NCI-H526 treated with DMSO at 0.1 percent for 48 hours (cell line): ENCODE results near the gene GAS6.
"Not testable (repeated sequence)": the region's sequence is repeated elsewhere in the genome, so short reads cannot be mapped to it uniquely, and the experiment has no call there.

Experiments
- DNase-seq: peaks from one replicate; lab custom pipeline; 2025; lab: John Stamatoyannopoulos, UW

Gene GAS6

DNA sequence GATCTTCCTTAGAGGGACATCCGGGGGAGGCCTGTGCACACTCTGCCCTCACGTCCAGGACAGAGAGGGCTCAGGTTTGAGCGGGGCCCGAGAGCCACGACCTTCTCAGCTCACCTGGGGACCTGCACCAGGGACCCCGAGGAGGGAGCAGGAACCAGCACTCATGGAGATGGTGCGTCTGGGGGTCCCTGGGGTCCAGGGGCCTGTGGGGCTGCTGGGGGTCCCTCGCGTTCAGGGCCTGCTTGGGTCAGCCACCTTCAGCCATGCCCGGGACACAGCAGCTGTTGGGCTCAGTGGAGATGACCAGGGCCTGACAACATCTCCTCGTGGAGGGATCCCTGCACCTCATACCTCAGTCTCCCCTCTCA, 57.8 kb downstream of the GAS6 start:
- DNase-seq = no peak

DNA sequence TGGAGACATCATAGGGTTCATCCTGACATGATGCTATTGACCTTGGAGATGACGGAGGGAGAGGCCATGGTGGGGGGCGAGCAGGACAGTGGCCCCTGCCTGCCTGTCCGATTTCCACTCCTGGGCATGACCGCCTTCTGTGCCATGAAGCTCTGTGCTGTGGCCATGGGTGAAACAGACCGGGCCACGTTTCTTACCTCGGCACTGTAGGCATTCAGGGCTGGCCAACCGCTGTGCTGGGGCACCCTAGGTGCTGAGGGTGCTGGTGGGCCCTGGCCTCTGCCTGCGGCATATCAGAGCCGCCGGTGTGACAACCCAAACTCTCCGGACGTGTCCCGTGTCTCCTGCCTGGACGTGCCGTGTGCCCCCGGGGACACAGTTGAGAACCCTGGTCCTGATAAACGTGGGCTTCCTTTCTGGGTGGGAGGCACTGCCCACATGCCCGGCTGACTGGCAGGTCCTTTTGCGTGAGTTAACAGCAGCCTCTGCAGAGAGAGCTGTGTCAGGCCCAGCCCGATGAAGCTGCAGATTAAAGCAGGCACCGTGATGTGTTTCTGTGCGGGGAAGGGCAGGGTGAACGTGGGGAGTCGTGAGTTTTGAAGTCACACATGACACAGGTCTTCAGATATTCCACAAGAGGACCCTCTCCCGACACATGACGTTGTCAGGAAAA, 58.3 kb downstream of the GAS6 start:
- DNase-seq = no peak

DNA sequence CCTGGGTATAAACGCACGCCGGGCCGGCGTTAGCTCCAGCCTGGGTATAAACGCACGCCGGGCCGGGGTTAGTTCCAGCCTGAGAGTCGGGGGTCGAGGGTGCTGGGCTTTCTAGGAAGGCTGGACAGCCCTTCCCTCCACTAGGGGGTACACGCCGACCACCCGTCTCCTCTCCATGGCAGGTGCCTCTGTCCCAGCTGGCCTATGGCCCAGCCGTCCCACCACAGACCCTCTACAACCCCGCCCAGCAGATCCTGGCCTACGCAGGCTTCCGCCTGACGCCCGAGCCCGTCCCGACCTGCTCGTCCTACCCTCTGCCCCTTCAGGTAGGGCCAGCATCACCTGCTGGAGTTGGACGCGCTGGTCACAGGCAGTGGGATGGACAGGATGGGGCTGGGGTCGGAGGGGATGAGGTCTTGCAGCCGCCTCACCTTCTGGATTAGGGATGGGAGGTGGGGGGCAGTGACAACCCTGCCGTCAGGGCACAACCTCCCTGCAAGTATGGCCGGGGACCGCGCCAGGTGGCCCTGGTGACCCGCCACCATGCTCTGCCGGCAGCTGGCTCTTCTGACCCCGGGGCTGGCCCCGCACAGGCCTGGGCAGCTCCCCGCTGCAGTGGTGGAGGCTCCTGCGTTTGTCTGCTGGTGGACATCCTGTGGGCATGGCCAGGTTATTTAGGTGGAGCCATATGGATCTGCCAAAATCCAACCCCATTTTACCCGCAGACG, 59.0 kb downstream of the GAS6 start:
- DNase-seq = no peak

DNA sequence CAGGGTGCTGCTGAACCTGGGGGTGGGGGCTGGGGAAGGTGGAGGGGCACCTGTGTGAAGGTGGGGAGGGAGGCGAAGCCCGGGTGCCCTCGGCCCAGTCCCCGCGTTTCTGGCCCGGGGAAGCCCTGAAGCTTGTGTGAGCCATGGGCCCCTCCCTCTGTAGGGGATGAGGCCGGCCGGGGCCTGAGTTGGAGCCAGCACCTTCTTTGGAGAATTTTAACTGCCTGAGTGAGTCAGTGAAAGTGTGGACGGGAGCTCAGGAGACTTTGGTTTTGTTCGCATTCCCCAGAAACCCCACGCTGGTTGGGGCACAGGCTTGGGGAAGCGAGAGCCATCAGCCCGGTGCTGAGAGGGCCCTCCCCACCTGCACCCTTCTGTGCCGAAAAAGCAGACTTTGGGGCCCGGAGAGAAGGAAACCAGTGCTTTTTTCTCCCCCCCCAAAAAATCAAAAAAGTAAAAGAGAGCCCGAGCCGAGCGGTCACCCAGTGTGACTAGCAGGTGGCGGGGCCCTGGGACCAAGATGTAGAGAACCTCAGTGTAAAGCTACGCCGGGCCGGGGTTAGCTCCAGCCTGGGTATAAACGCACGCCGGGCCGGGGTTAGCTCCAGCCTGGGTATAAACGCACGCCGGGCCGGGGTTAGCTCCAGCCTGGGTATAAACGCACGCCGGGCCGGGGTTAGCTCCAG, 59.7 kb downstream of the GAS6 start:
- no peak for DNase-seq

DNA sequence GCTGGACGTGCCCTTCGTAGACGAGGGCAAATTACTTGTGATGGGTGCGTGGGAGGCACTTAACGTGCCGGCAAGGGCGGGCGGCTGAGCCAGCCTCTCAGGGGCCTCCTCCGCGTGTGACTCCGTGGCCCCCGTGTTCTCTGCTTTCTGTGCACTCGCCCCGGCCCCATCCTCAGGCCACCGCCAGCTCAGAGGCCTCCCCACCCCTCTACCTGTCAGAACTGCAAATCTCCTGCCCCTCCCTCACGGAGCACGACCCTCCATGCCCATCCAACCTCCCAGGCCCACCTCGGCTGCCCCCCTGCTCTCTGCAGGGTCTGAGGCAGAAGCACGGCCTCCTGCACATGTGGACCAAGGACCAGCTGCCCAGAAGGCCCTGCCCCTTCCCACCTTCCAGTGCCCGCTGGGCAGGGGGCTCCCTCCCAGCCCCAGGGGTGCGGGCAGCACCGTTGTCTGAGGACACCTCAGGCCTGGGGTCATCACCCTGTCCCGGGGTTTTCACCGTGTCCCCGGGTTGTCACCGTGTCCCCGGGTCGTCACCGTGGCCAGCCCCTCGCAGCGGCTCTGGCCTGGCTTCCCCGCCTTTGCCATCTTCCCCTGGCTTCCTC, 60.4 kb downstream of the GAS6 start:
- no peak for DNase-seq

DNA sequence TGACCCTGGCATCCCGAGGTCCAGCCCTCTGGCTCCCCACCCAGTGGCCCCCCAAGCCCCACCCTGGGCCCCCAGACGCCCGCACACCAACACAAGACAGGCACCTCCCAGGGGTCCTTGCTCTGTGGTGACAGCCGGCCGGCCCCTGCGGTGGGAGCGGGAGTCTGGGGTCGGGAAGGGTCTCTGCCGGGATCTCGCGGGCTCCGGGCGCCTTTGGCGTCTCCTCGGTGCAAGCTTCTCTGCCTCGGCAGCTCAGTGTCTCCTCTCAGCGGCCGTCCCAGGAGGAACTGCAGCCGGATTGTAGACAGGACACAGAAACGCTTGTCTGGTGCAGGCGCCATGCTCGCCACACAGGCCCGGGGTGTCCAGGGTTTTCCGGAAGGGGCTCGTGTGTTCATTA, 61.1 kb downstream of the GAS6 start:
- DNase-seq = no peak

DNA sequence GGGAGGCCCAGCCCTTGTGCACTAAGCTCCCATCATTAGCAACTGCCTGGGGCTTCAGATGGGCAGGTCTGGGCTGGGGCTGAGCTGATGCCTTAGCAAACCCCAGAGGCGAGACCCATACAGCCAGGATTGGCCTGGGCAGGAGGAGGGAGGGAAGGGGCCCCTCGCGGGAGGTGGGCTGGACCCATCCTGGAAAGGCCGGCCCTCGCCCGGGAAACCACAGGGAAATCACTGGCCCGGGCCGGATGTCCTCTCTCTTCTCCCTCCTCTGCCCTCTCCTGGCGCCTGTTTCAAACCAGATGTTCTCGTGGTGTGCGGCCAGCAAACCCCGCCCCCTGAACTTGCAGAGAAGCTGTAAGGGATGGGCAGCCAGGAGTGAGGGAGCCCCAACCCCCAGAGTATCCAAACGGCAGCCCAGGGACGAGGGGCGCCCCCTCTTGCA, 61.8 kb downstream of the GAS6 start:
- peak; percentile 30 for DNase-seq

DNA sequence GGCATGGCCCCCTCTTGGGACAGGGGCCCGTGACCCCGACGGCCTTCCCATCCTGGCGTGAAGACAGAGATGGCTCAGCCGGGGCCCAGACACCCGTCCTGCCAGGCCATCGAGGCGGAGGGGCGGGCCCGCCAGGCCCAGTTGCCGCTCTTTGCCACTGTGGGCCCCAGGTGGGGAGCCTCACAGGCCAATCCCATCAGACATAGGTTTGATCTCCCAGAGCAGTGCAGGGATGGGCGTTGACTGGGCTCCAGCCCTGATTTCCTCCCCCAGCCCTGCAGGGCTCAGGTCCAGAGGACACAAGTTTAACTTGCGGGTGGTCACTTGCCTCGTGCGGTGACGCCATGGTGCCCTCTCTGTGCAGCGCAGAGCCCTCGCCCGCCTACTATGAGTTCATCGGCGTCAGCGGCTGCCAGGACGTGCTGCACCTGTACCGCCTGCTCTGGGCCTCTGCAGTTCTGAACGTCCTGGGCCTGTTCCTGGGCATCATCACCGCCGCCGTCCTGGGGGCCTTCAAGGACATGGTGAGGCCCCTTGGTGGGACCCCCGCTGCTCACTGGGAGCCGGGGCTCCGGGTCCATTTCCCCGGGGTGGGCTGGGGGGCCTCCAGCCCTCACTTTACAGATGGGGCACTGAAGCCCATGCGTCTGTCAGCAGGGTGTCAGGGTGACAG, 62.5 kb downstream of the GAS6 start:
- DNase-seq = no peak

DNA sequence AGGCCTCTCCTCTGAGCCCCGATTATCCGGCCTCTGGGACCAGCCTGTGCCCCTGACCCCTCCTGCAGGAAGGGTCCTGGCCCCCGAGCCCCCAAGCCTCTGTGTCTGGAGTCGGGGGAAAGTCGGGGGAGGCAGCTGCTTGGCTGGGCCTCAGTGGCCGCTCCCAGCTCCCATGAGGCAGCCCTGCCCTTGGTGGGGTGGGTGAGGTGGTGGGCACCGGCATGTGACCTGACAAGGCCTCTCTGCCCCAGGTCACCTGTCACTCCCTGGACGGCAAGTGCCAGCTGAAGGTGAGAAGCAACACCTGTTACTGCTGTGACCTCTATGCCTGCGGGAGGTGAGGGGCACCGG, 63.3 kb downstream of the GAS6 start:
- no peak for DNase-seq

DNA sequence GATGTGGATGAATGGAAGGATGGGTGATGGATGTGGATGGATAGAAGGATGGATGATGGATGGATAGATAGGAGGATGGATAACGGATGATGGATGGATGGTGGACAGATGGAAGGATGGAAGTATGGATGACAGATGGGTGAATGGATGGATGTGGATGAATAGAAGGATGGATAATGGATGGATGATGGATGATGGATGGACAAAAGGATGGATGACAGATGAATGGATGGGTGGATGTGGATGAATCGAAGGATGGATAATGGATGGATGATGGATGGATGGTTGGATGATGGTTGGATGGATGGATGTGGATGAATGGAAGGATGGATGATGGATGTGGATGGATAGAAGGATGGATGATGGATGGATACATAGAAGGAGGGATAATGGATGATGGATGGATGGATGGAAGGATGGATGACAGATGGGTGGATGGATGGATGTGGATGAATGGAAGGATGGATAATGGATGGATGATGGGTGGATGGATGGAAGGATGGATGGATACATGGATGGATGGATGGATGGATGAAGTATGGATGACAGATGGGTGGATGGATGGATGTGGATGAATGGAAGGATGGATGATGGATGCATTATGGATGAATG, 65.6 kb downstream of the GAS6 start:
- no peak for DNase-seq

DNA sequence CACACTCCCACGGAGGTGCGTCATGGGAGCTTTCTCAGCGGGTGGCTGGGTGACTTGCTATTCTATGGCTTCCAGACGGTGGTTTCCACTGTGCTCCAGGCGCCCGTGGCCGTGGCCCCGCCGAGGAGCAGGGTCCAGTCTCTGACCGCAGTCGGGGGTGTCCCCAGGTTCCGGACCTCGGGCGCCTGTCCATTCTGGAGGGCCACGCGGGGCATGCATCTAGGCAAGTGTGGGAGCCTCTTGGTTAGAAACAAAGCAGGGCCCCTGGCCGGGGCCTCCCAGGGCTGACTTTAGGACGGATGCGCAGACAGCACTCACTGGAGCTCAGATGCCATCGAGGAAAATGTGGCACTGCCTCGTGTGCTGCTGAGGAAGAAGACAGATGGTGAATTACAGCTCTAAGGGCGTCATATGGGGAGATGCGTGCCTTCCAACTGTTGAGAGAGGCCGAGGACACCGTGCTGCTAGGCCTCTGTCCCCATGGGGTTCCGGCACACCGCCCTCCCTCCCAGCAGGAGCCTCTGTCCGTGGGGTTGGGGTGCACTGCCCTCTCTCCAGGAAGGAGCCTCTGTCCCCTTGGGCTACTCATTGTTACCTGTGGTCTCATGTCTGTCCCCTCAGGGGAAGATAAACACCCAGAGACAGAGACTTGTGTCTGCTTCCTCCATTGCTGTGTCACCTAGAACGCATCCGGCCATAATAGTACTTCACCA, 66.8 kb downstream of the GAS6 start:
- no peak for DNase-seq

DNA sequence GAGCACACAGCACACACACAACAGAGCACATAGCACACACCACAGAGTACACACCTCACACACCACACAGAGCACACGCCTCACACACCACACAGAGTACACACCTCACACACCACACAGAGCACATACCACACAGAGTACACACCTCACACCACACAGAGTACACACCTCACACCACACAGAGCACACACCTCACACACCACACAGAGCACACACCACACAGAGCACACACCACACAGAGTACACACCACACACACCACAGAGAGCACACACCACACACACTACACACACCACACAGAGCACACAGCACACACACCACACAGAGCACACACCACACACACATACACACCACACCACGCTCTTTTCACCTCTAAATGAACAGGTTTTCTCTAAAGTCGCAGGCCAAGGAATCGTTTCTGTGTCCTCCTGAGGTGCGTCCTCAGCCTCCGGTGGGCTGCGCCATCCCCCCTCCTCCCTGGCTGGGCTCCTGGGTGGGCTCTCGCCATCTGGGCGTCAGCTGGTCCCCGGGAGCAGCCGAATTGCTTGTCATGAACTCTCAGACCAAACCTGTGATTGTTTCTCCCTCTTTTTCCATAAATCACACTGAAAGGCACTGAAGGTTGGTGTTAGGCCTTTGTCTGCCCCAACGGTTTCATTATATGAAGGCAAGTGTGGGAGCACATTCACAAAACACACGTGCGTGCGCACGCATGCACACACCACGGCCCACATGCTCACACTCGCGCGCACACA, 67.5 kb downstream of the GAS6 start:
- no peak for DNase-seq

DNA sequence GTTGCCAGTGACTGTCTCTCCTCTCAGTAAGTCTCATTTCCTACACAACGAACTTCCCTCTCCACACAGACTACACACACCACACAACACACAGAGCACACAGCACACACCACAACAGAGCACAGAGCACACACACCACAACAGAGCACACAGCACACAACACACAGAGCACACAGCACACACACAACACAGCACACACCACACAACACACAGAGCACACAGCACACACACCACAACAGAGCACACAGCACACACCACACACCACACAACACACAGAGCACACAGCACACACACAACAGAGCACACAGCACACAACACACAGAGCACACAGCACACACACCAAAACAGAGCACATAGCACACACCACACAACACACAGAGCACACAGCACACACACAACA, 68.5 kb downstream of the GAS6 start:
- DNase-seq = not testable (repeated sequence)

DNA sequence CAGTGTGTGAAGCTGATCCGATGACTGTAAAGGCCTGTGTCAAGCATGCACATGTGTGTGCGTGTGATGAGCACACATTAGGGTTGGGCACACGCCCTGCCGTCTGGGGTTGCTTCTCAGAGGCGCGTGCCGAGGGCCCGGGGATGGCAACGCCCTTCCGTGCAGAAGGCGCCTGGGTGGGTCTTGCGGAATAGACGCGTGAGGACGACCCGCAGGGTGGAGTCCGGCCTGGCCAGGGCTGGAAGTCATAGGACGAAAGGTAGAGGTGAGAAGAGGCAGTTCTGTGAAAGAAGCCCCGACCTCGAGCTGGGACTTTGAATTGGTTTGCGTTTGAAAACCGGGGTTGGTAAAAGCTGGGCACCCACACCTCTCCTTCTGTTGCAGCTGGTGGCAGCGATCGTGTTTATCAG, 69.1 kb downstream of the GAS6 start:
- no peak for DNase-seq

DNA sequence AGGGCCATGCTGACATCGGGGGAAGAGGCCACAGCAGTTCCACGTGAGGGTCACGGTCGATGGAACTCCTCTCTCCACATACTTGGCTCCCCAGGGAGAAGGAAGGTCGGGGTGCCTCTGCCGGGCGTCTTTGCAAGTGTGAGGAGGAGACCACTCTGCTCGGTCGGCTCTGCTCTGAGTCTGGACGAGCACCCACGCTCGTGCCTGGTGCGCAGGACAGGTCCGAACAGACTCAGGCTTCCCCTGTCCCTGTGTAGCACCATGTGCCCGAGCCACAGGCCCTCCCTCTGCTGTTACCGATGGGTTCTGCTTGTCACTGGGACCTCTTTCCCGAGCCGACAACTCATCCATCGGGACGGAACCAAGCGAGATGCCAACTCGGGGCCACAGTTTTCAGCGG, 69.8 kb downstream of the GAS6 start:
- no peak for DNase-seq

DNA sequence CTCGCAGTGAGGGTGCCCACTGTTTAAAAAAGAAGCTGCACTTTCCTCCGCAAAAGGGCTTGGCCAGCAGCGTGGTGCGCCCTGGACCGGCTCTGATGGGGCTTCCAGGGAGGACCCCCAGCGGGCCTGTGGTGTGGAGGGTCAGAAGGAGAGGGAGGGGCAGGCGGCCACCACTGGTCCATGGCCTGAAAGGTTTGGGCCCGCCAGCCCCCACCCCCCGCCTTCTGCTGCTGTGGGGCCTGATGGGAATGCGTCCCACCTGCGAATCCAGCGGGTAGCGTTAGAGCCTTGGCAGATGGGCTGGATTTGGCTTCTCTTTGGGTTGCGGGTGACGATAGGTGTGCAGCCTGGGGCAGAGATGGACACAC, 70.2 kb downstream of the GAS6 start:
- DNase-seq = no peak

DNA sequence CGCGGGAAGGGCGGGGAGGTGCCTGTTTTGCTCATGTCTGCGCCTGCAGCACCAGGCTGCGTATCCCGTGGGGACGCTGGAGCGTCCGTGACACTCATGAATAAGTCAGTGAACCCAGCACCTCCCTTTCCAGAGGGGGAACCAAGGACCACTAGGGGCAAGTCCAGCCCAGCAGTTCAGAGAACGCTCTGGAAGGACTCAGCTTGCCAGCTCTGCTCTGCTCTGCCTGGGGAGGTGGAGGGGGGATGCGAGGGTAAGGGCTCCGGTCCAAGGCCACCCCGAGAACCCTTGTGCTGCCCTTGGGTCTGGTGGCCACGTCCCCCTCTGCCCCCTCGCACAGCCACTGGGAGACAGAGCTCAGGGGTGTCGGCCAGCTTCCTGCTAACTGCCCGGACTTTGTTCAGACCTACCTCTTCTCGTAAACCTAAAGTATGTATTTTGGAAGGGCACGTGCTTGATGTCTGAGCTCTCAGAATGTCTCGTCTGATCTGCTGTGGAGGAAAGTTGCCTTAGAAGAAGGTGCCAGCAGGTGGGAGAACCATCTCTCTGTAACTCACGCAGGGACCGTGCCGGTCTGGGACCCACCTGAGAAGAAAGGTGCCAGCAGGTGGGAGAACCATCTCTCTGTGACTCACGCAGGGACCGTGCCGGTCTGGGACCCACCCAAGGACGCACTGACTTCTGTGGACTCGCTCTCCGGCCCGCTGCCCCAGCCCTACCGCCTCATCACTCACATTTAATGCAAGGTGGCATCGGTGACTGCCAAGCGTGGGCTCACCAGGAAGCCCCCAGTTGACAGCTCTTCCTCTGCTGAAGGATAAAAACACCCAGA, 70.8 kb downstream of the GAS6 start:
- DNase-seq = no peak

DNA sequence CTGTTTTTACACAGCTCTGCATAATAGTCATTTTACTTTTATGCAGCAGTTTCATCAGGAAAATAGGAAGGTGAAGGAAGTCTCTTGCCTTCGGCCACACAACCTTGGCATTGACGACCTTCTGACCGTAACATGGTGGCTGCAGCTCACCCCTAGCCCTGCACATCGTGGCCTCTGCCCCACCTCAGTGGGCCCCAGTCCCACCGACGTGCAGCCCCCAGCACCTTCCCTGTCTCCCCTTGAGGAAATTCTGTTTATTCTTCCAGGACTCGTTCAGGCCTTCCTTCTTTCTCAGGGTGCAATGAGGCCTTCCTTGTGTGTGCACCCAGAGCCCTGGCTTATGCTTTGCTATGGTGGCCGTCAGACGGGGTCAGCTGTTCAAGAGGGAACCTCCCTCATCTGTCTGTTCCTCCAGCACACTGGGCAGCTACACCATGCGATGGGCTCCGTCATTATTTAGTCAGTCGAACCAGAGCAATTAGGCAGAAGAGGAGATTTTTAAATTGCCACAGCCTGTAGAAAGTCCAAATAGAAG, 71.6 kb downstream of the GAS6 start:
- no peak for DNase-seq

DNA sequence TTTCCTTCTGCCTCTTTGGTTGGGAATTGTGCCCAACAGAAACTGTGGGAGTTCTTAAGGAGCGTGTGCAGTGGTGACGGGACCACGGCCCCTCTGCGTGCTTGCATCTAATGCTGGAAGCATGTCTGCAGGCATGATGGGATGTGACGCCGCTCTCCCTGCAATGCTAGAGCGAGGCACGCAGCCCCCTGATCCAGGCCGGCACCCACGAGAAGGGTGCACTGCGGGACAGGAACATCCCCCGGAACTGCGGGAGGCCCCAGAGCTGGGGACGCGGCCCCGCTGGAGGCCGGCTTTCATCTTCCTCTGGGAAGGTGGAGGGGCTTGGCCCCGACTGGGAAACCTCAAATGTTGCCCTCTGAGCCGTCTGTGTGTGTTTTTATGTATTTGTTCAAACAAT, 72.1 kb downstream of the GAS6 start:
- no peak for DNase-seq

DNA sequence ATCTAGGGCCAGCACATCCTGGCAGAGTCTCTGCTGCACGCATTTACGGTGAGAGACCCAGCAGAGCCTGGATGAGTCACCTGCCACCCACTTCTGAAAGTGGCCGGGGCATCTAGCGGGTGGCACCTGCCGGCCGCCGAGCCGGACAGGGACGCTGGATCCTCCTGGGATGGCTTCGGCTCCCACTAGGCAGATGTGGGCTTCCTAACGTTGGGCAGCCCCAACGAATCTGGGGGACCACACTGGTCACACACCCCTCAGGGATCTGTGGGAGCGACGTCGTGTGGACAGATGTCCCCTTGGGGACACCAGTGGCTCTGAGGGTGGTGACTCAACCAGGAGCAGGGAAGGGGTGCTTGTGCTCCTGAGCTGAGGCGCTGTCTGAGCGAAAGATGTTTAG, 72.7 kb downstream of the GAS6 start:
- DNase-seq = no peak
